Measurements from ENCODE around the gene HAGHL.
"Not testable (repeated sequence)": the region's sequence is repeated elsewhere in the genome, so short reads cannot be mapped to it uniquely, and the experiment has no call there.

Gene HAGHL

DNA sequence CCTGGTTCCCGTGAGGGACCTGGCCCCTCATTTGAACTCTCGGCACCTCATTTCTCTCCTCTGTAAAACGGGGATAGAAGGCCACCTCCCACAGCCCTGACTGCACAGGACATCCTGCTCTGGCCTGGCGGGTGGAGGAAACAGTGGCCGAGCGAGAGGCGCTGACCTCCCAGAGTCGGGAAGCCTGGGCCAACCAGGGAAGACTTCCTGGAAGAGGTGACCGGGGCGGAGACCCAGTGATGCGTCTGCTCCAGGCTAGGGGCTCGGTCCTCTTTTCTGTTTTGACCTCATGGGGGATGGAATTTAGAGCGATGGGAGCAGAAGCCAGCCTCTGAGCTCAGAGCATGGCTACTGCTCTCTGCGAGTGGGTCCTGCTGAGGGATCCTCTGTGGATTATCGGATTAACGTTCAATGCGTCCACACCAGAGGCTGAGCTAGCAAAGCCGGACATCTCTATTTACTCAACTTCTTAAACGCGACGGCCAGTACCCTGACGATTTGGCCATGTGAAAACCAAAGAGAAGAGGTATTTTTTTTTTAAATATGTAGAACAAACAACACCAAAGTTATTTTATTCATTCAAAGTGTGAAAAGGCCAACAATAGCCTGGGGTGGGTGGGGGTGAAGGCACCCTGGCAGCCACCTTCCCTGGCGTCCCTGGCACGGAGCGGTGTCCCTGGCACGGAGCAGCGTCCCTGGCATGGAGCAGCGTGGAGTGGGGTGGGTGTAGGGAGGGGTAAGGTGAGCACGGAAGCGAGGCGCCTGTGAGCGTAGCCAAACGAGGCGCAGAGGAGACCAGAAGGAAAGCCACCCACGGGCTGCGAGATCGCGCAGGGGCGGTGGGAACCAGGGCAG, 24.5 kb downstream of the HAGHL start:
- FAIRE-seq (no peak), DNase-seq (ENCODE audit: low spot score) (no peak)

GRCh38 chr16:752007-752312, 25.1 kb downstream of the HAGHL start:
- DNase-seq (ENCODE audit: low spot score), result no peak
- FAIRE-seq, result no peak

GRCh38 chr16:754121-754607, 27.3 kb downstream of the HAGHL start:
- not testable (repeated sequence) for FAIRE-seq; DNase-seq (ENCODE audit: low spot score)

DNA sequence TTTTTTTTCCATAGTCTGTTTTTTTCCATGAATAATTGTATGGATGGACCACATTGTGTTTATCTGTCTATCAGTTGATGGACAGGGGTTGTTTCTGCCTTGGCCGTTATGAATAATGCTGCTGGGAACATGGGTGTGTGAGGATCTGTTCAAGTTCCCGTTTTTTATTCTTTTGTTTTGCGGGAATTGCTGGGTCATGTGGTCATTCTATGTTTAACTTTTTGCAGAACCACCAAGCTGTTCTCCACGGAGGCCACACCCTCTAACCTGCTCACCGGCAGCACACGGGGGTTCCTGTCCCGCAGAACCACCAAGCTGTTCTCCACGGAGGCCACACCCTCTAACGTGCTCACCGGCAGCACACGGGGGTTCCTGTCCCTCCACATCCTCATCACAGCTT, 27.8 kb downstream of the HAGHL start:
- no peak for DNase-seq (ENCODE audit: low spot score)
- FAIRE-seq, result no peak

- DNase-seq (ENCODE audit: low spot score), result no peak
- no peak for FAIRE-seq
Observed at GRCh38 chr16:756428-756827, 29.5 kb downstream of the HAGHL start.

DNA sequence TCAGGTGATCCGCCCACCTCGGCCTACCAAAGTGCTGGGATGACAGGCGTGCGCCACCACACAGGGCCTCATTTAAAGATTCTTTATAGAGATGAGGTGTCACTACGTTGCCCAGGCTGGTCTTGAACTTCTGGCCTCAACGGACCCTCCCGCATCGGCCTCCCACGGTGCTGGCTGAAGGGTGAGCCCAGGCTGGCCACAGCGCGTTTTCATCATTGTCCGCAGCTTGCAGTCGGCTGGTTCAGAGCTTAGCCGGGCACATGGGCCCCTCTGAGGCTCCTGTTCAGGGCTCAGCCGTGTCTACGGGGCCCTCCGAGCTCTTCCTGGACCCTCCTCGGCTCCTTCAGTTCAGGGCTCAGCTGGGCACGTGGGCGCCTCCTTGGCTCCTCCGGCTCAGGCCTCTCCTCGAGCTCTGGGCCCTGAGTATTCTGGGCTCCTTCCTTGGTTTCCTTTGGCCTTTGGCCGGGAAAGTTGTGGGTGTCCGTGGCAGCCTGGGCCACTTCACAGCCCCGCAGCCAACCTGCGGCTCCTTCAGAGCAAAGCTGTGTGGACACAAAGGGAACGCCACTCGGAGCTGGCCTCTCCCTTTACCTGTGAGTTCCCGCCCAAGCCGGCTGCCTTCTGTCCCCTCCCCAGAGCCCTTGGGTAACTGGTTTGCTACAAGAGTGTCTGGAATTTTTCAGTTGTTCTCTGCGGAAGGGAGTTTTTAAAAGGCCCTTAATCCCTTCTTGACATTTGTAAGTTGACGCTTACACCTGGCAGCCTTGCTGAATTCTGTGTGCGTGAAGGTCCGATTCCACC, 32.4 kb downstream of the HAGHL start:
- FAIRE-seq, result no peak

GRCh38 chr16:760065-760464, 33.2 kb downstream of the HAGHL start:
- DNase-seq (ENCODE audit: low spot score), result no peak
- no peak for FAIRE-seq

More for the DNA sequence above, 32.4 kb downstream of the HAGHL start:
- no peak for DNase-seq (ENCODE audit: low spot score)

DNA sequence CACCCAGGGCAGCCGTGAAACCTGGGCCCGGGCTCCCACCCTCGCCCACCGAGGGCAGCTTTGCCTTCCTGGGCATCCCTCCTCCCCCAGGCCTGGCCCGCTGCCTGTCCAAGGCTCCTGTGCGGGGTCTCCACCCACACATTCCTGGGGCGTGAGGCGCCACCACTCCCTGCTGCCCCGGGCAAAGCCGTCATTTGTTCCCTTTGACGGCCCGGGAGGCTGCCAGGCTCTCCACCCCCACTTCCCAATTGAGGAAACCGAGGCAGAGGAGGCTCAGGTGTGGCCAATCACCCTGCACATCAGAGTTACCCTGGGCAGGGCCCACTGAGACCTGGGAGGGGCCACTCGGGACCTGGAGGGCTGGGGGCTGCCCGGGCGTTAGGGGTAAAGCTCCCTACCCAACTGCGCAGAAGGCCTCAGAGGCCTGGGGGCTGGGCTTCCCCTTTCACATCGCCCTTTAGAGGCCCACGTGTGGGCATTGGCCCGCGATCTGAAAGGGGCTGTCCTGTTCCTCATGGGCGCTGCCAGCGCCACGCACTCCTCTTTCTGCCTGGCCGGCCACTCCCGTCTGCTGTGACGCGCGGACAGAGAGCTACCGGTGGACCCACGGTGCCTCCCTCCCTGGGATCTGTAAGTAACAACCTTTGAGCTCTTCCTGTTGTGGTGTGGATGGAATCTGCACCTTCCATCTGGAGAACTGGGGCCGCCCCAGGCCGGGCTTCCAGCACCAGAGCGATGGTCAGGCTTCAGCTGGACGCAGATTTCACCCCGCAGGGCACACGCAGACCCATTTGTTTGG, 33.8 kb downstream of the HAGHL start, which contains the start of gene MSLN:
Gene MSLN, plus strand, starts transcription at position 190 of the 799 bp plus-strand sequence. CDS start 1,947 bp downstream, outside the sequence.
- no peak for FAIRE-seq
- DNase-seq (ENCODE audit: low spot score), result no peak

GRCh38 chr16:761625-762513, 35.0 kb downstream of the HAGHL start:
- DNase-seq (ENCODE audit: low spot score) (no peak), FAIRE-seq (no peak)

DNA sequence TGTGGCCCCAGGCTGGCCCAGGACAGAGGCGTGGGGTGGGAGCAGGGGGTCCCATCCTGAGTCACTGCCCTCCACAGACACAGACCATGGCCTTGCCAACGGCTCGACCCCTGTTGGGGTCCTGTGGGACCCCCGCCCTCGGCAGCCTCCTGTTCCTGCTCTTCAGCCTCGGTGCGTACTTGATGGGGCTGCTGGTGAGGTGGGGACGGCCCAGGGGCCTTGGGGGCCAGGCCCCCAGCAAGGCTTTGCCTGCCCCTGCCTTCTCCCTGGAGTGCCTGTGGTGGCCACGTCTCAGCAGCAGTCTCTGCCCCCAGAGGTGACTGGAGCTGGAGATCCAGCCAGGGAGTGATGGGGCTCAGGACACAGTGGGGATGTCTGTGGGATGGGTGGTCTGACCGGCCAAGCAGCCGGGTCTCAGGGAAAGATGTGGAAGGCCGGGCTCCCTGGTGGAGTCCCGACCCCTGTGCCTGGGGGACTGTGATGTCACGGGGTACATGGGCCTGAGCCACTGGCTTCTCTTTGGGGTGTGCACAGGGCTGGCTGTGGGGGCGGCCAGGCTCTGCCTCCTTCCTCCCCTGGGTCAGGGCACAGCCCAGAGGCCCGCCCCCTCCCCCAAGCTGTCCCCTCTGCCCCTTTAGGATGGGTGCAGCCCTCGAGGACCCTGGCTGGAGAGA, 35.8 kb downstream of the HAGHL start:
- DNase-seq (ENCODE audit: low spot score) (no peak), FAIRE-seq (no peak)

DNA sequence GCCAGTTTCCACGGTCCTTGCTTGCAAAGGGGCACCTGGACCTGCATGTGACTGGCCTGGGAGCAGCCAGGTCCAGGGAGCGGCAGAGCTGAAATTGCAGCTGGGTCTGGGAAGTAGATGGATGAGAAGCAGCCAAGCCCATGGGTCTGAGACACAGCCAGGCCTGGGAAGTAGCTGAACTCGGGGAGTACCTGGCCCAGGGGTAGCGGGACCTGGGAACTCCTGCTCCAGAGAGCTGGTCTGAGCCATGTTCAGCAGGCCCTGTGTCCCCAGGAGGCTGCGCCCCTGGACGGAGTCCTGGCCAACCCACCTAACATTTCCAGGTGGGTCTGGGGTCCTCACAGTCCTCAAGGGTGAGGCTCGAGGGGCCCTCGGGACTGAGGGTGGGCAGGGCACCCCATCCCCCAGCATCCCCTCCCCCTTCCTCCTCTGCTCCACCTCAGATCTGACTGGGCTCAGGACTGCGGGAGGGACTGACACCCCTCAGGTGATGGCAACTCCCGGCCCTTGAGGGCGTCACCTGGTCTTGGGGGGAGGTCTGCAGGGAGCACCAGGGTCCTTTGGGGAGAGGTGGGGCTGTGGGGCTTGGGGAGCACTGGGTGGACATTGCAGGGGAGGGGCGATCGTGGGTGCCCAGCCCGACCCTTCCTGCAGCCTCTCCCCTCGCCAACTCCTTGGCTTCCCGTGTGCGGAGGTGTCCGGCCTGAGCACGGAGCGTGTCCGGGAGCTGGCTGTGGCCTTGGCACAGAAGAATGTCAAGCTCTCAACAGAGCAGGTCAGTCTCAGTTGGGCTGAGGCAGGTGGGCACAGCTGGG, 36.7 kb downstream of the HAGHL start:
- no peak for FAIRE-seq
- DNase-seq (ENCODE audit: low spot score), result no peak

- no peak for FAIRE-seq
- no peak for DNase-seq (ENCODE audit: low spot score)
Observed at GRCh38 chr16:764184-764750, 37.4 kb downstream of the HAGHL start.

DNA sequence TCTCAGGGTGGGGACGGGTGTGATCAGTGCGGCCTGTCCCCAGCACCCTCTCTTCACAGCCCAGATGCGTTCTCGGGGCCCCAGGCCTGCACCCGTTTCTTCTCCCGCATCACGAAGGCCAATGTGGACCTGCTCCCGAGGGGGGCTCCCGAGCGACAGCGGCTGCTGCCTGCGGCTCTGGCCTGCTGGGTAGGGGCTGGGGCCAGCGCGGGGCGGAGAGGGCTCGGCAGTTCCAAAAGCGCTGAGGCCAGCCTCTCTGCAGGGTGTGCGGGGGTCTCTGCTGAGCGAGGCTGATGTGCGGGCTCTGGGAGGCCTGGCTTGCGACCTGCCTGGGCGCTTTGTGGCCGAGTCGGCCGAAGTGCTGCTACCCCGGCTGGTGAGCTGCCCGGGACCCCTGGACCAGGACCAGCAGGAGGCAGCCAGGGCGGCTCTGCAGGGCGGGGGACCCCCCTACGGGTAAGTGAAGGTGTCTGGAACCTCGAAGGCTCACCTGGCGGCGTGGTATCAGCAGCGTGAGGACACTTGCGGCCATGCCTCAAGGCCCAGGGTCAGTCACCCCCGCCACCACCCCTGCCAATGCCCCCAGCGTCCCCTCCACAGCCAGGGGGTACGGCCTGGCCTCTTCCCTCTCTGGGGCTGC, 38.1 kb downstream of the HAGHL start:
- no peak for DNase-seq (ENCODE audit: low spot score)
- FAIRE-seq, result no peak

GRCh38 chr16:765488-765865, 38.6 kb downstream of the HAGHL start:
- DNase-seq (ENCODE audit: low spot score), result no peak
- no peak for FAIRE-seq

- no peak for DNase-seq (ENCODE audit: low spot score)
- FAIRE-seq, result no peak
Observed at GRCh38 chr16:766008-766819, 39.3 kb downstream of the HAGHL start.

GRCh38 chr16:766820-767640, 40.1 kb downstream of the HAGHL start:
- FAIRE-seq, result no peak
- DNase-seq (ENCODE audit: low spot score), result no peak

All from RCC 7860 (cell line).